Colon (tissue), 2 donors: ENCODE measurements around the gene BMP2K.
"Not testable (repeated sequence)": the region's sequence is repeated elsewhere in the genome, so short reads cannot be mapped to it uniquely, and the experiment has no call there.

Source experiments
- FAIRE-seq: peaks from 2 replicates; lab custom pipeline; 2012; peaks lifted over from hg19 to GRCh38; lab: Jason Lieb, UNC
- donor health status: control.
- donor health status: control.

Gene BMP2K

GRCh38 chr4:78795594-78796416 is 19.7 kb downstream of the BMP2K start:
- FAIRE-seq, result not testable (repeated sequence)

GRCh38 chr4:78796526-78796925 is 20.4 kb downstream of the BMP2K start:
- no peak for FAIRE-seq

GRCh38 chr4:78797777-78798284 is 21.7 kb downstream of the BMP2K start:
- FAIRE-seq, result no peak

DNA sequence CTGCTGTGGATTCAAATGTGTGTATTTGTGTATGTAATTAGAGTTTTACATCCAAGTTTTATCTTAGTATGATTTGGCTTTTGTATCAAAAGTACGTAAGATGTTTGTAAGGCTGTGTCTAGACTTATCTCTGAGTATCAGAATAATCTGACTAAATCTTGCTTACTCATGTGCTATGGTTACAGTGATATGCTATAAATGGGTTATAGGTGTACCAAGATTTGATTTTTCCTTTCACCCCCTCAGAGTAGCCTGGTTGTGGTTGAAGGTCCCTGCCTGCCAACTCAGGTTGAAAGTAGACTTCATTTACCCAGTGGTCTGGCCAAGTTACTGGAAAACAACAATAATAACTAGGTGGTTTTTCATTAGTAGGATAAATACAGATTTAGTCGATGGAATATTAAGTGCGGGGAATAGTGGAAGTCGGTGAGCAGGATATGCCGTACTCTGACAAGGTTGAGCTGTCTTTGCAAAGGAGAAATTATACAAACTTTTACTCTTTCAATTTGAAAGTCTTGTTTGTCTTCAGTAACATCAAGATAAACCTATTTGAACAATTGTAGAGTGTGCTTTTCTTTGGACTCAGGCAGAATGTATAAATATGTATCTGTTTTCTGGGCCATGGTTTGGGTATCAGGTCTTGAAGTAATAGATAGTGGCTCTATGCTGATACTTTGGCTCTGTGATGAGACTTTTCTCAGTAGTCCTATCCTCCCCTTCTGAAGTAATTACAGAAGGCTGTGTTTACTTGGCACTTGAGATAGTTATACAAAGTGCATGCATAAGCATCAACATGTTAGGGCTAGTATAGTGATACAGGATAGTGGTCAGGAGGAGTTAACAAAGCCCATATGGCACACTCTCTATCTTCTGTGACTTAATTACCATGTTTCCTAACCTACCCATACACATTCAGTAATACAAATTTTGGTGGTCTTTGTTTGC is 23.7 kb downstream of the BMP2K start:
- no peak for FAIRE-seq

- FAIRE-seq, result no peak
These were observed 24.8 kb downstream of the BMP2K start for GRCh38 chr4:78800965-78801364.

GRCh38 chr4:78803983-78804382 is 27.8 kb downstream of the BMP2K start:
- no peak for FAIRE-seq

- FAIRE-seq, result no peak
These were observed 30.9 kb downstream of the BMP2K start for GRCh38 chr4:78806943-78807460.

- no peak for FAIRE-seq
These were observed 33.1 kb downstream of the BMP2K start for GRCh38 chr4:78809295-78809694.

GRCh38 chr4:78809928-78810835 is 34.0 kb downstream of the BMP2K start:
- FAIRE-seq, result no peak

- FAIRE-seq, result no peak
These were observed 34.9 kb downstream of the BMP2K start for GRCh38 chr4:78811034-78811433.

DNA sequence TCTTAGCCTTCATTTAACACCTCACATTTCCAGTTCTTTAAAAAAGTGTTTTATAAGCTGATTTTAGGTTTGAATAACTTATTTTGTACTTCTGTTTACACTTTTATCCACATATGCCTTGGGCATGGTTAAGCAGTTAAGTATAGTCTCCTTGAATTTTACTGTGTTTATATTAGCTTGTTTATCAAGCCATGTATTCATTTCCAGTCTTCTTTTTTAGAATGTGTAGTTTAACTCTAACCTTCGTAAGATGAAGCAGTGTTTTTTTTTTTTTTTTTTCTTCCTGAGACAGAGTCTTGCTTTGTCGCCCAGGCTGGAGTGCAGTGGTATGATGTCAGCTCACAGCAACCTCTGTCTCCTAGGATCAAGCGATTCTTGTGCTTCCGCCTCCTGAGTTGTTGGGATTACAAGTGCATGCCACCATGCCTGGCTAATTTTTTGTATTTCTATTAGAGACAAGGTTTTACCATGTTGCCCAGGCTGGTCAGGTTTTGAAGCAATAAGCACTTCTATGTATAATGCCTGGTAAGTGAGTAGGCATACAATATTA is 42.5 kb downstream of the BMP2K start:
- no peak for FAIRE-seq

DNA sequence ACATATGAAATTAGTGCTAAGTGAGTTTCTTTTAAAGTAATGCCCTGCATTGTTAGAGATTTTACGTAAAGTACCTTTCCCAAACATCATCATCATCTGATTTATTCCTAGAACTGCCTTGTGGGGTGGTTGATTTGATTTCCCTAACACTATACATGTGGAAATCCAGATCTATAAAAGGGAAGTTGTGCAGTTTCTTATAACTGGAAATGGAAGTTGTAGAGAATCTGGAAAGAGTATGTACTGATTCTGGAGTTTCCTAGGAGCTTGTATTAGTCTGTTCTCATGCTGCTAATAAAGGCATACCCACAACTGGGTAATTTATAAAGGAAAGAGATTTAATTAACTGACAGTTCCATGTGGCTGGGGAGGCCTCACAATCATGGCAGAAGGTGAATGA is 47.9 kb downstream of the BMP2K start:
- no peak for FAIRE-seq

DNA sequence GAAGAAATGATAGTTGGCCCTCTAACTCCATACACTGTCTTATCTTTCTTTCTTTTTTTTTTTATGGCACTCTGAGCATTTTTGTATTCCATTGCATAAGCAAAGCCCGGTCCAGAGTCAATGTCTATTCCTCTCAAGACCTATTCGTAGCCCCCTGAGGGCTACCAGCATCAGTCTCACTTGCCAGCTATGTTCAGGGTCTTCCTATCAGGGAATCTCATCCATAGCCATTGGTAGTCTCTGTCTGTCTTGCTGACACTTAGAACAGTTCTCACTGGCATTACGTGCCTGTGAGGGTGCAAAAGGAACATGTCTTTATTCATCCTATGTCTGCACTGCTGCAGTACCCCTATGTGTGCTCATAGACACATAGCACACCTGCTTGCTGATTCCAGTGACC is 51.0 kb downstream of the BMP2K start:
- no peak for FAIRE-seq

GRCh38 chr4:78829296-78829695 is 53.1 kb downstream of the BMP2K start:
- no peak for FAIRE-seq

GRCh38 chr4:78839676-78840075 is 63.5 kb downstream of the BMP2K start:
- not testable (repeated sequence) for FAIRE-seq

GRCh38 chr4:78840286-78840685 is 64.1 kb downstream of the BMP2K start:
- not testable (repeated sequence) for FAIRE-seq

- FAIRE-seq, result no peak
These were observed 69.3 kb downstream of the BMP2K start for GRCh38 chr4:78845472-78845871.

- no peak for FAIRE-seq
These were observed 70.1 kb downstream of the BMP2K start for GRCh38 chr4:78846258-78846657.

- FAIRE-seq, result peak; percentile 92
These were observed 86.2 kb downstream of the BMP2K start for GRCh38 chr4:78862314-78862737.

DNA sequence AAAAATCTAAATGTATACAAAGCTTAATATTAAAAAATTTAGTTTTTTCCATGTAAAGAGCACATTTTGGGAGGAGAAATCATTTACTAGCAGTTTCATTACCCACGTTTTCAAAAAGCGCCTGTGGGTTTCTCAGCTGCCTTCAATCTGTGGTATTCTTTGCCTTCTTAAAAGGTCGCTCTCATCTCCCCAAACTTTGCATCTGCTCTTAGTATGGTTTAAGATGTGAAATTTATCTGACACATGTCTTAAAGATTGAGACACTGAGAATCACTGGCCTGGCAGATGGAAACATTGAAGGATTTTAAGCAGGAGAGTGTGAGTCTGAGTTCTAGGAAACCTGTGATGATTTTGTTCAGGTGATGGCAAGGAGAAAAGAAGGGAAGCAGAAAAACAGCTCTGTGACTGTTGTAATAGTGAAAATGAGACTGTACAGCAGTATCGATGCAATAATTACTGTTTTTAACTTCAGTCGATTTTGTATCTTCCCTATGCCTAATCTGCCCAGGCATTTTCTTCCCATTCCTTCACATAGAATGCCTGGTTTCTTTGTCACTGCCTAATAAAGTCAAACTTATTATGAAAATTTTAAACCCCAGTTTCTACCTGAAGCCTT is 87.2 kb downstream of the BMP2K start:
- no peak for FAIRE-seq

DNA sequence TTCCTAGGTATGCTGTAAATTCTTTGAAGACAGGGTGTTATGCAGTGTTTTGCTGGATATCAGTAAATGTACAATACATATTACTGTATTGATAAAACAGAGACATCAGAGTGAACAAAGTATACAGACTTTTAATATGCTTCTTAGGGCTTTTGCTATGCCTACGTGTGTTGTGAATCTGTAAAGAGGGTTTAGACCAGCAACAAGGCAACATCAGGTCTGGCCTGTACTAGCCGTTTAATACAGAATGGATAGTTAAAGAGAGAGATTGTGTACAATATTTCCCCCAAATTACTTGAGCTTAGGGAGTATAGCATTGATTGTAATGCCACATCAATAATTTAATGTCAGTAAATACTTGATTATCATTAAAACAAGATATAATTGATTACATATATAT is 87.8 kb downstream of the BMP2K start:
- FAIRE-seq, result no peak
